IgD-negative memory B cell (primary cell): Measurements from ENCODE around the gene NUMB. TPM values are rescaled to one million over a fixed set of nuclear protein-coding genes. Genes with fewer than 3 reads are reported as not detected.

Experiments
- H3K27ac Mint-ChIP-seq, 3 donors: one replicate each; pipeline ENCODE4 v1.8.0; 2020 to 2022; ENCODE audit warnings: mild to moderate bottlenecking in 3 of 3, mixed read lengths in 3 of 3, moderate library complexity in 1 of 3
- H3K27me3 Mint-ChIP-seq: one replicate; pipeline ENCODE4 v1.8.0; 2021; ENCODE audit warnings: mixed read lengths
- H3K36me3 Mint-ChIP-seq: one replicate; pipeline ENCODE4 v1.8.0; 2020; ENCODE audit warnings: mild to moderate bottlenecking, mixed read lengths
- H3K4me1 Mint-ChIP-seq, 3 donors: one replicate each; pipeline ENCODE4 v1.8.0; 2020 to 2022; ENCODE audit warnings: mixed read lengths in 3 of 3, mild to moderate bottlenecking in 1 of 3
- H3K4me3 Mint-ChIP-seq, 4 donors: one replicate each; pipeline ENCODE4 v1.8.0; 2020 to 2022; ENCODE audit warnings: mild to moderate bottlenecking in 4 of 4, mixed read lengths in 4 of 4, moderate library complexity in 3 of 4
- H3K9me3 Mint-ChIP-seq, 3 donors: one replicate each; pipeline ENCODE4 v1.8.0; 2020 to 2021; ENCODE audit warnings: mixed read lengths in 3 of 3, mild to moderate bottlenecking in 1 of 3
- polyA plus RNA-seq: library from polyadenylated mRNA; unstranded; fragments of 300-500 nt; fragmentation: Illumina TruSeq; gene quantifications from one replicate; pipeline ENCODE4 v1.2.3, GENCODE V29; 2021

Gene NUMB
- polyA plus RNA-seq, 1 donor from 2014 or later, result 58.3 TPM

- Mint-ChIP-seq H3K27ac (no peak overlapping the region), H3K4me3 (no peak overlapping the region)
Measured at GRCh38 chr14:73289729-73290128, 168.6 kb downstream of the NUMB start.

GRCh38 chr14:73289308-73289707, 169.0 kb downstream of the NUMB start:
- Mint-ChIP-seq H3K36me3 (peaks cover 4% of the 10 kb centered on the region), H3K9me3 (no peaks in the 10 kb centered on the region), H3K27me3 (no peaks in the 10 kb centered on the region), H3K27ac (peak overlapping the region in 1 of 3 donors; percentile 3), H3K4me3 (no peak overlapping the region), H3K4me1 (peaks cover 0 to 1% (median 1%) of the 10 kb centered on the region in 3 donors)

More at GRCh38 chr14:73289729-73290128, 168.6 kb downstream of the NUMB start:
- H3K4me1 Mint-ChIP-seq, result peaks cover 0 to 1% (median 1%) of the 10 kb centered on the region in 3 donors
- H3K27me3 Mint-ChIP-seq, result no peaks in the 10 kb centered on the region
- peaks cover 2% of the 10 kb centered on the region for H3K36me3 Mint-ChIP-seq
- no peaks in the 10 kb centered on the region for H3K9me3 Mint-ChIP-seq

GRCh38 chr14:73287071-73287470, 171.3 kb downstream of the NUMB start:
- H3K9me3 Mint-ChIP-seq, result no peaks in the 10 kb centered on the region

GRCh38 chr14:73286598-73286997, 171.7 kb downstream of the NUMB start:
- H3K27ac Mint-ChIP-seq, result no peak overlapping the region
- H3K4me3 Mint-ChIP-seq, result no peak overlapping the region
- peaks cover 2% of the 10 kb centered on the region for H3K36me3 Mint-ChIP-seq
- no peaks in the 10 kb centered on the region for H3K9me3 Mint-ChIP-seq
- no peaks in the 10 kb centered on the region for H3K27me3 Mint-ChIP-seq
- H3K4me1 Mint-ChIP-seq, result peaks cover 0 to 1% (median 0%) of the 10 kb centered on the region in 3 donors

More at GRCh38 chr14:73287071-73287470, 171.3 kb downstream of the NUMB start:
- Mint-ChIP-seq H3K36me3 (peaks cover 2% of the 10 kb centered on the region), H3K4me1 (peaks cover 0 to 1% (median 0%) of the 10 kb centered on the region in 3 donors), H3K4me3 (no peak overlapping the region), H3K27me3 (no peaks in the 10 kb centered on the region), H3K27ac (no peak overlapping the region)

GRCh38 chr14:73285979-73286378, 172.4 kb downstream of the NUMB start:
- Mint-ChIP-seq H3K27ac (no peak overlapping the region), H3K27me3 (no peaks in the 10 kb centered on the region), H3K9me3 (no peaks in the 10 kb centered on the region), H3K4me1 (peaks cover 0 to 1% (median 0%) of the 10 kb centered on the region in 3 donors), H3K4me3 (no peak overlapping the region), H3K36me3 (peaks cover 2% of the 10 kb centered on the region)

GRCh38 chr14:73283608-73284379, 174.6 kb downstream of the NUMB start:
- Mint-ChIP-seq H3K4me1 (no peaks in the 10 kb centered on the region), H3K27ac (no peak overlapping the region), H3K27me3 (no peaks in the 10 kb centered on the region), H3K4me3 (no peak overlapping the region), H3K9me3 (no peaks in the 10 kb centered on the region), H3K36me3 (peaks cover 6% of the 10 kb centered on the region)

GRCh38 chr14:73280903-73281302, 177.4 kb downstream of the NUMB start:
- H3K27me3 Mint-ChIP-seq, result no peaks in the 10 kb centered on the region
- peaks cover 8% of the 10 kb centered on the region for H3K36me3 Mint-ChIP-seq
- H3K9me3 Mint-ChIP-seq, result no peaks in the 10 kb centered on the region
- H3K27ac Mint-ChIP-seq, result no peak overlapping the region
- no peak overlapping the region for H3K4me3 Mint-ChIP-seq
- no peaks in the 10 kb centered on the region for H3K4me1 Mint-ChIP-seq

GRCh38 chr14:73277376-73277775, 181.0 kb downstream of the NUMB start:
- Mint-ChIP-seq H3K4me1 (no peaks in the 10 kb centered on the region), H3K27ac (no peak overlapping the region), H3K36me3 (peaks cover 6% of the 10 kb centered on the region), H3K27me3 (no peaks in the 10 kb centered on the region), H3K4me3 (no peak overlapping the region), H3K9me3 (no peaks in the 10 kb centered on the region)

- Mint-ChIP-seq H3K4me1 (no peaks in the 10 kb centered on the region), H3K4me3 (no peak overlapping the region), H3K36me3 (peaks cover 6% of the 10 kb centered on the region), H3K27ac (peak overlapping the region in 1 of 3 donors; percentile 39), H3K9me3 (no peaks in the 10 kb centered on the region), H3K27me3 (no peaks in the 10 kb centered on the region)
Measured at GRCh38 chr14:73276836-73277235, 181.5 kb downstream of the NUMB start.

- Mint-ChIP-seq H3K27ac (peak overlapping the region in 2 of 3 donors; percentile 50 to 59), H3K9me3 (no peaks in the 10 kb centered on the region), H3K4me3 (no peak overlapping the region), H3K4me1 (peaks cover 7 to 15% (median 8%) of the 10 kb centered on the region in 3 donors), H3K27me3 (peaks cover 2% of the 10 kb centered on the region), H3K36me3 (peaks cover 2% of the 10 kb centered on the region)
Measured at GRCh38 chr14:73273799-73274198, 184.5 kb downstream of the NUMB start.

- Mint-ChIP-seq H3K4me1 (peaks cover 7 to 15% (median 8%) of the 10 kb centered on the region in 3 donors), H3K4me3 (no peak overlapping the region), H3K9me3 (no peaks in the 10 kb centered on the region), H3K27ac (peak overlapping the region in 1 of 3 donors; percentile 2), H3K36me3 (peaks cover 5% of the 10 kb centered on the region), H3K27me3 (peaks cover 2% of the 10 kb centered on the region)
Measured at GRCh38 chr14:73272393-73272792, 186.0 kb downstream of the NUMB start.

GRCh38 chr14:73269729-73270531, 188.4 kb downstream of the NUMB start:
- Mint-ChIP-seq H3K27ac (peak overlapping the region; percentile 57 to 70 (median 67)), H3K36me3 (peaks cover 3% of the 10 kb centered on the region), H3K27me3 (peaks cover 2% of the 10 kb centered on the region), H3K9me3 (no peaks in the 10 kb centered on the region), H3K4me3 (peak overlapping the region; percentile 76 to 89 (median 78)), H3K4me1 (peaks cover 7 to 15% (median 8%) of the 10 kb centered on the region in 3 donors)

GRCh38 chr14:73267474-73267873, 190.9 kb downstream of the NUMB start:
- H3K27ac Mint-ChIP-seq, result no peak overlapping the region
- H3K36me3 Mint-ChIP-seq, result peaks cover 3% of the 10 kb centered on the region
- peaks cover 6% of the 10 kb centered on the region for H3K27me3 Mint-ChIP-seq
- H3K4me1 Mint-ChIP-seq, result peaks cover 7 to 15% (median 8%) of the 10 kb centered on the region in 3 donors
- H3K4me3 Mint-ChIP-seq, result no peak overlapping the region
- H3K9me3 Mint-ChIP-seq, result no peaks in the 10 kb centered on the region

- Mint-ChIP-seq H3K36me3 (peaks cover 3% of the 10 kb centered on the region), H3K4me3 (no peak overlapping the region), H3K27me3 (peaks cover 6% of the 10 kb centered on the region), H3K4me1 (peaks cover 7 to 15% (median 8%) of the 10 kb centered on the region in 3 donors), H3K9me3 (no peaks in the 10 kb centered on the region), H3K27ac (no peak overlapping the region)
Measured at GRCh38 chr14:73266317-73266716, 192.0 kb downstream of the NUMB start.

GRCh38 chr14:73265721-73266046, 192.7 kb downstream of the NUMB start:
- peaks cover 6% of the 10 kb centered on the region for H3K27me3 Mint-ChIP-seq
- peaks cover 3% of the 10 kb centered on the region for H3K36me3 Mint-ChIP-seq
- H3K4me3 Mint-ChIP-seq, result no peak overlapping the region
- H3K27ac Mint-ChIP-seq, result peak overlapping the region in 1 of 3 donors; percentile 27
- no peaks in the 10 kb centered on the region for H3K9me3 Mint-ChIP-seq
- peaks cover 7 to 13% (median 7%) of the 10 kb centered on the region in 3 donors for H3K4me1 Mint-ChIP-seq
